ENCODE results near the gene ROBO1.

- TF ChIP-seq CTCF (IDR thresholded peaks at IDR 0.05) (no peak), POLR2AphosphoS5 (IDR thresholded peaks at IDR 0.05; ENCODE audit: insufficient read depth in 1 of 2, low read depth in 1 of 2) (no peak)
Measured at GRCh38 chr3:79161941-79162340, 605.9 kb downstream of the ROBO1 start.

All from vagina (tissue), 2 donors.